GM19035 (cell line): Measurements from ENCODE around the gene COPB2.
"Not testable (repeated sequence)": the region's sequence is repeated elsewhere in the genome, so short reads cannot be mapped to it uniquely, and the experiment has no call there.

Experiments
- ATAC-seq: cut with Tn5 transposase; IDR thresholded peaks from one replicate; pipeline ENCODE4 v1.9.1; 2021; ENCODE audit not compliant: unreplicated experiment

Gene COPB2

DNA sequence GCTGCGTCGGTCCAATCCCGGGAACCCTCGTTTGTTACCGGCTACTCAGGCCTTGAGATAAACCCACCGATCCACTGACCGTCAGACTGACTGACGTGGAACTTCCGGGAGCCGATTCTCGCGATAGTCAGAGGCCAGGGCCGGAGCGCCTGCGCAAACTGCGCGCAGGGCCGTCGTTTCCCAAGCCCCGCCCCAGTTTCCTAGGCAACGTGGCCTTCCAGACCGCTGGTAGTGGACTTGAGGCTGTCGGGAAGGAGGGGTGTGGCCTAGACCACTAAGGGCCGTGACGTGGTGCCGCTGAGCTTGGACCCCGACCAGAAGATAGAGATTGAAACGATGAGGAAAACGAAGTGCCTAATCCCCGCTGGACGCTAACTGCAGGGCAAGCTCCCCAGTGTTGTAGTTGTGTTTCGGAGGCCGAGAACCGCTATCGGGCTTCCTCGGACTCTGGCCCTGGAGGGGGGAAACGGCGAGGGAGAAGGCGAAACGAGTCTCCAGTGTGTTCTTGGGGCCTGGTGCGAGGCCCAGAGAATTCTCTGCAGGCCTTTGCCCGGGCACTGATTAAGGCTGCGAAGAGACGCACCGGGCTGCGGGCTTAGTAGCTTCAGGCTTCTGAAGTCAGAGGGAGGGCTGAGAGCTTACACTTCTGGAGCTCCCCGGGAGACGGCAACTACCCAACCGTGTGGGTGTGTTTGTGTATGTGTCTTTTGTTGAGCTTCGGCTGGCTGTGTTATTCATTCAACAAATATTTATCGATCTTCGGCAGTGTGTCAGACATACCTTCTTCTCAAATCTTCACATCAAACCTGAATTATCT, at the start of gene COPB2:
Gene COPB2, minus strand, starts transcription at position 96 of the 817 bp plus-strand sequence. CDS start 97 bp downstream, outside the sequence.
- ATAC-seq = peak; percentile 98

DNA sequence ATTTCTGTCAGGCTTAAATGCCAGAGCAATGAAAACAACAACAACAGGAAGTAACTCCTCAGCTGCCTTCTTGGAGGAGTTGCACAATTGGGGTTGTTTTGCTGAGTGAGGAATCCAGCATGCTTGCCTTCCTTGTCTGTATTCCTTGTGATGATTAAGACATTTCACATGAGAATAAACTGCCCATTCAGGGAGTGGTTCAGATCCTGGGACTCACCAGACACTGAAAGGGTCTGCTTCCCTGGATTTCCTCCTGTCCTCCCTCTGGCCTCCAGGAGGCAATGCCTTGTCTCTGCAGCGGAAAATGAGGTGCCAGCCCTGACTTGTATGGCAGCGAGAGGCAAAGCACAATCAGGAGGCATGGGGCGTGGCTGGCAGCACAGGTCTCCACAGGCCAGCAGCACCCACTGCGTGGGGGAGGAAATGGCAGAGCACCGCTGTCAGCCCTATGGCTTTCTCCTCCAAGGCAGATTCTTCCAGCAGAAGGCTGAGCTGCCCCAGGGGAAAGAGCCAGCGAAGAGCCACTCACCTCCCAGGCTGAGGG, 45.4 kb upstream of the COPB2 start:
- no peak for ATAC-seq

DNA sequence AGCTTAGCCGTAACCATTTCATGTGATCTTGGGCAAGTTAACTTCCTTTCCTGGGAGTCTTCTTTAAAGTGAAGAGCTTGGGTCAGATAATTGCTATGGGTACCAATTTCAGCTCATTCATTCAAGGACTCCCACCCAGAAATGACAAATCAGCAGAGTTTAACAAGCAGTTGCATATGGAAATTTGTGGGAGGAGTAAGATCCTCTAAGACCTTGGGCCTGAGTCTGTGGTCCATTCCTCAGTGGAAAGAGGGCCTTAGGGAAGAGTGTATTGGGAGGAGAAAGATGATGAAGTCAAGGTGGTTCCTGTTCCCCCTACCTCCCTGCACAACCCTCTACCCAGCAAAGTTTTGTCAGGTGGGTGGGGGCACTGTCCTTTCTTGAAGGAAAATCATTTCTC, 44.8 kb upstream of the COPB2 start:
- ATAC-seq = no peak

DNA sequence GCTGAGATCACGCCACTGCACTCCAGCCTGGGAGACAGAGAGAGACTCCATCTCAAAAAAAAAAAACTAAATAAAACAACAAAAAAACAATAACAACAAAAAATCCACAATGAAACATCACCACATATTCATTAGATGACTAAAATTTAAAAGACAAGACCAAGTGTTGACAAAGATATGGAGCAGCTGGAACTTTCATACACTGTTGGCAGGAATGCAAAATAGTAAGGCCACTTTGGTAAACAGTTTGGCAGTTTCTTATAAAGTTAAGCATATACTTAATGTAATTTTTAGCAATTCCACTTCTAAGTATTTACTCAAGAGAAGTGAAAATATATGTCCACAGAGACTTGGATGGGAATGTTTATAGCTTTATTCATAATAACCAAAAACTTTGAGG, 43.6 kb upstream of the COPB2 start:
- no peak for ATAC-seq

DNA sequence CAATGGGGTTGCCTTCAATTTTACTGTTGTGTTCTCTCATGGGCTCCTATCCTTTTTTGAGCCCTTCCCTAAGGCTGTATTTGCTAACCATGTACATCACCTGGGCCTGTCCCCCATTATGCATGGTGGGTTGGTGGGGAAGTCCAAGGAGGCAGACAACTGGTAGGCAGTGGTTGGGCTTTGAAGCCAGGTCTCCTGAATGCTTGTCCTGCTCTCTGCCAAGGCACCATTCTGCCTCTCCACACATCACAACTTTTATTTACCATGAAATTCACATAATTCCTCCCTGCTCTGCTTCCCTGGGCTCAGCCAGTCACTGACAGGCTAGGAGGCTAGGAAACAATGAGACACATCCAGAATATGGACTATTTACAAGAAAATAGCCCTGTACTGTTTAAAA, 41.0 kb upstream of the COPB2 start:
- ATAC-seq = no peak

DNA sequence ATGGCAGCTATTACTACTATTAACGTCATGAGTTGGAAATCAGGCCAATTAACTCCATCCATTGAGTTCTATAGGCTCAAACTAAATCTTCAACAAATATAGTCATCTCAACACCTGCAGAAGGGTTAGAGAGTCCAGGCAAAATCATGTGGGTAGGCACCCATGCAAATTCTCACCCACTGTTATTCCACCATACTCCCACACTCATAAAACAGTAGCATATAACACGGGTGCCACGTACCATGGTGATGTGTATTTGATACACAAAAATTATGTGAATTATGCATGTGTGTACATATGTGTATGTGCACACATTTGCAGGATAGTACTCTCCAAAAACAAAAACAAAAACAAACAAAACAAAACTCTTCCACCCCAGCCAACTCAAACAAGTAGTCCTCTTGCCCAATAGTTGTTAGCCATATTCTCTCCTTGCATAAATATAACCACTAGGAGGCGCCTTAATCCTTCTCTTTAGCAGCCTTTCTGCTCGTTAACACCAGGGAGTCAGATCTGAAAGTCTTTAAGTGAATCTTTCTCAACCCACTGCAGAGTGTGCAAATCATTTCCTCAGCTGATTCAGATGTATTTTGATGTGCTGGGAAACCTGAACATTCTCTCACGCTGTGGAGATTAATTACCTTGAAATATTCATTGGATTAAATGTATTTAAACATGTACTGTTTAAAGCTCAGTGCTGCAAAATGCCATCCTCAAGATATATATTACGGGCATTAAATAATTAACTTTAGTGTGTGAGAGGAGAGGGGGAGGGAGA, 38.0 kb upstream of the COPB2 start:
- ATAC-seq = peak; percentile 87

DNA sequence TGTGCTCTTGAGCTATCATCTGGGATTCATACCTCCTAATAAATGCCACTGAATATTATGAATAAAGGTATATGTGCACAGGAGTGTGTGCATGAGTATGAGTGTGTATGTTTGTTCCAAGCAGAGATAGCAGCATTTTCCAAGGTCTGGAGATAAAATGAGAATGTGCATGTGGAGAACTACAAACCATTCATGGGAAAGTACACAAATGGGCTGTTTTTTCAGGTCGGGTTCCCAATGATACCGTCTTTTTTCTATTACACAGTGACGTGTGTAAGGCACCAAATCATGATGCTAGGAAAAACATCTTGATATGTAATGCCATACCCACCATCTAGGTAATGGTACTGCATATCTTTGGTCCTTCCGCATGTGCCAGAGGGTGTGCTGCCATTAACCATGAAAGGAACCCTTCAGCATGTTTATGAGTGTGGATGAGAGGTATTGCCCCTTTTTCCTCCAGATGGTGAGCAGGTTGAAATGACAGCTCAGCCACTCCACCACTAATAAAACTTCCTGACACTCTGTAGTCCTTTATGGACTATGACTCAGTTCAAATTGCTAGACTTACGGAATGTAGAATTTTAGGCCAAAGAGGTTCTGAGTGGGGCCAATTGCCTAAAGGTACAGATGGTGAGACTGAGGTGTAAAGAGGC, 36.4 kb upstream of the COPB2 start:
- ATAC-seq = no peak

DNA sequence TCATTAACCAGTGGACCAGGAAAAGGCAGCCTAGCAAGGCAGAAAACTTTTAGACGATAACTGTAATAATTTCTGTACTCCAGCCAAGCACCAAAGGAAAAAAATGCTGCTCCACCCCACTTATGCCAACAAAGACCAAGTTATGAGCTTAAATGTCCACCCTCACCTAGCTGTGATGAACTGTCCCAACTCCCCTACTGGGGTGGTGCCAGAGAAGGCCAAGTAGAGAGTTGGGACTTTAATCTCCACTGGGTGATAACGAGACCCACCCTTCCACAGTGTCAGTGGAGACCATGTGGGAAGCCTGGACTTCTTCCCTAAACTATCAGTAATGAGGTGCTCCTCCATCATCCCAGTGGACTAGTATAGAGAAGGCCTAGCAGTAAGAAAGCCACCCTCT, 33.8 kb upstream of the COPB2 start:
- no peak for ATAC-seq

DNA sequence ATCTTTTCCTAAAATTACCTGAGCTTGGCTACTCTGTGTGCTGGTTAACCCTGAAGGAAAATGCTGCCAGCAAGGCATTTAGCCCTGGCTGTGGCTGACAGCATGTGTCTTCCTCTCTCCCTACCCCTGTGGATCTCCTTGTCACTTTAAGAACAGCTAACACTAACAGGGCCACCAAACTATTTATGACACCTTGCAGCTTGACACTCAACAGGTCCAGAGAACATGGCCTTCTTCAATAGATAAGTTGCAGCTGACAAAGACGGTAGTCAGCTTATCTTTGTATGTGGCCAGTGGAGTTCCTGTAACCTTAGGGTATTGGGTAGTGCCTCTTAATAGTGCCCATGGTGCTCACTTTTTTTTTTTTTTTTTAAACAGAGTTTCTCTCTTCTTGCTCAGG, 32.0 kb upstream of the COPB2 start:
- ATAC-seq = no peak

DNA sequence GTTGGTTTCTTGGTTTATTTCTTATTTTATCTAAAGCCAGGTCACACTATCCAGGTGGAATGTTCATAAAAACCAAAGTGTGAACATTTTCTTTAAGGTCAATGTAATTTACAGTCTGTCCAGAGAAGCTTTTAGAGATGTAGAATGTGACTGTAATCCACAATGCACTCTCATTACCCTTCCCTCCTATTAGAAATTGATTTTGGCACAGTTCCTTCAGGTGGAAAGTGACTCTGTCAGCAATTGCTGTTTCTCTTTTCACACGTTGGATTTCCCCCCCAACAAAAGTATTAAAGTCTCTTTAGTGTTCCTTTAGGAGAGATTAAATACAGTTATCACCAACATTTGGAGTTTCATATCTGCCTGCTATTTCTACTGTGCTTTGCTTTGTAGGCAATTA, 31.6 kb upstream of the COPB2 start:
- ATAC-seq = no peak

DNA sequence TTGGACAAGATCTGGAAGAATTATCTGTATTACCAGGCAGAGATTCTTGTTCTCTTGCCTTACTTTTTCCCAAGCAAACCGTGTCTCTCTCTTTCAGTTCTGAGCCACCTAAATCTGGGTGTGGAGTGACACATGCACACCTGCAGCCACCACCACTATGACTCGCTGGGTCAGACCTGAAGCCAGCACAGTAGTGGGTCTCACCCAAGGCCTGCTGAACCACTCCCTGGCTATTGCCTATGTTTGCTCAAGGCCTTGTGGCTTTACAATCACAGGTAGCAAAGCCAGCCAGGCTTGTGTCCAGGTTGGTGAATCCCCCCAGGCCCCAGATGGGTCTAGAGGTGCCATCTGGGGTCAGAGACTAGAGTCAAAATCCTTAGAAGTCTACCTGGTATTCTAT, 28.7 kb upstream of the COPB2 start:
- ATAC-seq = no peak

DNA sequence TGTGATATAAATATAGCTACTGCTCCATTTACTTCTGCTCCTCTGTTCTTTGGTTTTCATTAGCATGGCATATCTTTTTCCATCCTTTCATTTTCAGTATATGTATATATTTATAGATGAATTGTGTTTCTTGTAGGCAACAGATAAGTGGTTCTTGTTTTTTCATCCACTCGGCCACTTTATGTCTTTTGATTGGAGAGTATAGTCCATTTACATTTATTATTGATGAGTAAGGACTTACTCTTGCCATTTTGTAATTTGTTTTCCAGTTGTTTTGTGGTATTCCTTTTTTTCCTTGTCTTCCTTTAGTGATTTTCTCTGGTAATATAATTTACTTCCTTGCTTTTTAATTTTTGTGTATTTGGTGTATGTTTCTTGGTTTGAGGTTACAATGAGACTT, 26.8 kb upstream of the COPB2 start:
- no peak for ATAC-seq

DNA sequence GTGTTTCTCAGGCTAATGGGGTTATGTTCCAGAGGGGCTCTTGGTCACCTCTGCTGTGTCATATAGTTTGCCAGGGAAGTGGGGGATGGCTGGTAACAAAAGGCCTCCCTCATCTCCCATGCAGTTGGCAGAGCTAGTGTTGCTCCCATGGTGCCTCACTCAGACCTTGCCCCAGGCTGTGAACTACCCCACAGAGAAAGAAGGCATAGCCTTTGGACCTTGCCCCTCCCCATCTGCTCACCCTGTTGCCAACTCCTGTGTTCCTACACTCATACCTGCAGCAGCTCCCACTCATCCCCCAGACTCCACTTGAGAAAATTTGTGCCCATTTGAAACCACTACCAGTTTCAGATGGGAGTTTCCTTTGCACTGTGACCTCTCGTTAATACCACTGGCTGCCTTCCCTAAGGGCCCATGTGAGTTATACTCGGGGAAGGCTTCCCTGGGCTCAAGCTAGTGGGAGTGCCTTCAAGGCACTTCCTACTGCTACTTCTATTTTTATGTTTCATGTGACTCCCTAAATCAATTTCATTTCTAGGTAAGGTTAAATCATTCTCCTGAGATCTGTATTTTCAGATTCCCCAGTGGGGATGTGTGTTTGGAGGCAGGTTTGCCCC, 25.3 kb upstream of the COPB2 start:
- ATAC-seq = no peak

DNA sequence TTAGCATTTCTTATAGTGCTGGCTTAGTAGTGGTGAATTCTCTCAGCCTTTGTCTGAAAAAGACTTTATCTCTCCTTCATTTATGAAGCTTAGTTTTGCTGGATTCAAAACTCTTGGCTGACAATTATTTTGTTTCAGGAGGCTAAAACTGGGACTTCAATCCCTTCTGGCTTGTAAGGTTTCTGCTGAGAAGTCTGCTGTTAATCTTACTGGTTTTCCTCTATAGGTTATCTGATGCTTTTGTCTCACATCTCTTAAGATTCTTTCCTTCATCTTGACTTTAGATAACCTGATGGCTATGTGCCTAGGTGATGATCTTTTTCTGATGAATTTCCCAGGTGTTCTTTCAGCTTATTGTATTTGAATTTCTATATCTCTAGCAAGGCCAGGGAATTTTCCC, 23.4 kb upstream of the COPB2 start:
- not testable (repeated sequence) for ATAC-seq

DNA sequence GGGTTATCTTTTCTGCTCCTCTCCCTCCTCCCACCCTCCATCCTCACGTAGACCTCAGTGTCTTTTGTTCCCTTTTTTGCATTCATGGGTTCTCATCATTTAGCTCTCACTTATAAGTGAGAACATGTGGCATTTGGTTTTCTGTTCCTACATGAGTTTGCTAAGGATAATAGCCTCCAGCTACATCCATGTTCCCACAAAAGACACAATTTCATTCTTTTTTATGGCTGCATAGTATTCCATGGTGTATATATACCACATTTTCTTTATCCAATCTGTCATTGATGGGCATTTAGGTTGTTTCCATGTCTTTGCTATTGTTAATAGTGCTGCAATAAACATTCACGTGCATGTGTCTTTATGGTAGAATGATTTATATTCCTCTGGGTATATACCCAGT, 11.7 kb upstream of the COPB2 start:
- not testable (repeated sequence) for ATAC-seq

DNA sequence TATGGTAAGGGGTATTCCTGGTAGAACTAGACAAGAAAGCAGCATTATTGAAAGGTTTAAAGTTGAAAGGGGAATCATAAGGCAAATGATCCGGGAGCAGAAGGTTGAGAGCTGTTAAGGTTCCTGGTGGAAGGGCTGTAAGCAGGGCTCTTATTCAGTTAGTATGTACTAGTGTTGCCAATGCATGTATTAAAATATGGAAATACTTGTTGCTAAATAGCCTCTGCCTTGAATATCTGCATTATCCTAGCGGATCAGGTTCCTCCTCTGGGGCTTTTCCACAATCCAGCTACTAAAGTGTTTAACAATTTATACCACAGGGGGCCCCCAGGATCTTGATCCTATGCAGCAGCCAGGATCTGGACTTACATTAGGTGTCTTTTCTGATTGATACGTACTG, 7.3 kb upstream of the COPB2 start:
- no peak for ATAC-seq

DNA sequence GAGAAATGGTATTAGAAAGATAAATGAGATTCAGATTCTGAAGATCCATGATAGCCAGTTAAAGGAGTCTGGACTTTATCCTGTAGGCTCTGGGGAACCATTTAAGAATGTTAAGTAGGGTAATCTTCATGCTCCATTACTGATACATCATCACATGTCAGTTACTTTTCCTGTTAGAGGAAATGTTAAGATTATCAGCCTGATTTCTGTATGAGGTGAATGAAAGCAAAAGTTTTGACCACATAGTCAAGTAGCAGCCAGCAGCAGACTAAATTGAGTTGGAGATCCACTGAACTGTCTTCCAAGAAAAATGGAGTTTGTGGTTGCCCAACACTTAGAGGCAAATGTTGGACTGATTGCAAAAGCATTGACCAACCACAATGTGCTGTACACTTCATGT, 4.7 kb upstream of the COPB2 start:
- ATAC-seq = no peak

DNA sequence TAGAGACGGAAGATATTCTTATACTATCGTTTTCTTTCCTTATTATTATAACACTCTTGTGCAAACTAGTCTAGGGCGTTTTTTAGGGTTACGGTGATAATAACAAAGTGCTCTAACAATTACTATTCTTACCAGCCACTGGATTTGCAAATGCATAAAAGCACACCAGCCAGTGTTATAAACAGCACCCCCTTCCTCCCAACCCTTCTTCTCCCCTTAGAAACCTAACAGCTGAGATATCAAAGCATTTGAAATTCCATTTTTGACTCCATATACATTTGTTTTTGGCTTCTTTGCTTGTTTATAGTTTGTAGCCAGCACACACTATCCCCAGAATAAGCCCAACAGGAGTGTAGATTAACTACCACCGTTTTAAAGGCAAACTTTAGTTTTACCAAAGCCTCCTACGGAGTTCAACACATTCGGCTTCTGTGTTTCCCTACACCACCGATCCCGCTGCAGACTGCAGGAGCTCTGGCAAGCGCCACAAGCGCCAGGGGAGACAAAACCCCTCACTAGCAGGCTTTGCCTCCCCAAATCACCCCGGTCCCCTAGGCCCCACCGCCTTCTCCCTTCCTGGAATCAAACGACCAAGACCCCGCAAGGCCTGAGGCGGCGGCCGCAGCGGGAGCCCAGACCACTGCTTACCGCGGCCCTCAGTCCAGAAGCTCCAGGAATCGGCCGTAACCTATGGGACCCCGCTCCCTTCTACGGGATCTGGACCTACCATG, 461 bp downstream of the COPB2 start:
- no peak for ATAC-seq

DNA sequence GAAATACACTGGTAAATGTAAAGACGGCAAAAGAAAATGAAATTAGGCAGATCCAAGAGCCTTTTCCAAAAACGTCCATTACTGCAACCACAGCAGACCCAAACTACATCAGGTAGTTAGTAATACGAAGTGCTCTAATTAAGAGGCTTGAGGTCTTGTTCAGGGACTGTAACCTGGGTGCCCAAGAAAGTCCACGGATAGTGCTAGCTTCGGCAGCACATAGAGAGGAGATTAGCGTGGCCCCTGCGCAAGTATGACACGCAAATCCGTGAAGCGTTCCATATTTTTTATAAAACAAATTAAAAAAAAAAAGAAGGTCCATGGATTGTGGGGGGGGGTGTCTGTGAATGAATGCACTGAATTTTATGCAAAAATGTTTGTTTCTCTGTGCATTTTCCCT, 1.4 kb downstream of the COPB2 start:
- no peak for ATAC-seq

DNA sequence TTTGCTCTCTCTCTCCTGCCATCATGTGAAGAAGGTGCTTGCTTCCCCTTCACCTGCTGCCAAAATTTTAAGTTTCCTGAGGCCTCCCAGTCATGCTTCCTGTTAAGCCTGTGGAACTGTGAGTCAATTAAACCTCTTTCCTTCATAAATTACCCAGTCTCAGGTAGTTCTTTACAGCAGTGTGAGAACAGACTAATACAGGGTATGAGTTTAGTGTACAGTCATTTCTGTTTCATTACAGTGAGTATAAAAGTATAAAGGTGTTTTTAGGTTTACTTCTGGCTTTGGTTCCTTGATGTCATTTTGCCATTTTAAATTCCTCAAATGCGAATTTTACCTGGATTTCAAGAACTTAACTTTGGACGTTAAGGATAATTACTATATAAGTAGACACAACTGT, 7.2 kb downstream of the COPB2 start:
- not testable (repeated sequence) for ATAC-seq
